Measurements from ENCODE around the gene HS1BP3. TPM values are rescaled to one million over a fixed set of nuclear protein-coding genes. Genes with fewer than 3 reads are reported as not detected.

Gene HS1BP3
- total and polyA plus RNA-seq, 2 of the 4 experiments (the other 2 are of a cell fraction) = 9.0 to 14.8 TPM

GRCh38 chr2:20597860-20598183 is 53.1 kb downstream of the HS1BP3 start:
- H4K8ac ChIP-seq (ENCODE audit: low read depth in 2 of 2, low read length in 2 of 2) = no peak overlapping the region
- intact Hi-C loops (cut with micrococcal nuclease) = no loop called here

More at GRCh38 chr2:20597860-20598183, 53.1 kb downstream of the HS1BP3 start:
- Histone ChIP-seq H3K9me3 (ENCODE audit: control insufficient read depth, insufficient read depth, low read length) (no peaks in the 10 kb centered on the region), H2AK5ac (ENCODE audit: low read depth, low read length) (peak overlapping the region; percentile 89), H3K79me1 (ENCODE audit: low read depth in 1 of 2, low read length in 2 of 2) (peaks cover 0 to 5% of the 10 kb centered on the region in 2 experiments; a peak in 1 of 4 replicates), H3K4me3 (ENCODE audit: insufficient read depth, low read depth, low read length) (no peak overlapping the region), H2AK9ac (replicated peaks; ENCODE audit: low read depth, low read length, poor library complexity) (no peak overlapping the region), H2BK120ac (ENCODE audit: low read depth, low read length) (peak overlapping the region; percentile 26; the same call in 1 of the 2 replicates), H3K14ac (replicated peaks; ENCODE audit: low read depth, low read length) (peak overlapping the region; percentile 42; the same call in 1 of the 2 replicates), H2BK5ac (ENCODE audit: low read depth, low read length, poor library complexity, severe bottlenecking) (no peak overlapping the region), H3K9me1 (ENCODE audit: insufficient read depth, low read length) (peaks cover 31% of the 10 kb centered on the region), H3K4me1 (ENCODE audit: control insufficient read depth, insufficient read depth, low read length) (peaks cover 30% of the 10 kb centered on the region), H3K56ac (ENCODE audit: extremely low read depth, insufficient read depth, low read length) (no peak overlapping the region), H4K20me1 (ENCODE audit: insufficient read depth, low read length) (no peaks in the 10 kb centered on the region), H3K18ac (ENCODE audit: low read depth, low read length) (no peak overlapping the region), H4K5ac (ENCODE audit: low read depth, low read length) (no peak overlapping the region; the same call in 1 of the 2 replicates), H3K27me3 (ENCODE audit: control insufficient read depth, insufficient read depth, low read length) (no peaks in the 10 kb centered on the region), H3K4ac (ENCODE audit: low read depth, low read length) (0 out of 2 replicates have a peak overlapping the region, but pooled peaks have one; percentile 5), H3K9ac (ENCODE audit: low read depth, low read length) (no peak overlapping the region), H4K91ac (ENCODE audit: insufficient read depth, low read depth, low read length) (peak overlapping the region; percentile 29; the same call in 1 of the 2 replicates), H3K27ac (ENCODE audit: insufficient read depth, low read length) (no peak overlapping the region), H3K36me3 (ENCODE audit: control insufficient read depth, insufficient read depth, low read length) (no peaks in the 10 kb centered on the region), H2BK15ac (ENCODE audit: low read depth, low read length) (peak overlapping the region; percentile 50; the same call in 1 of the 3 replicates), H3K23ac (ENCODE audit: low read depth, low read length) (no peak overlapping the region), H3K4me2 (ENCODE audit: low read depth, low read length) (no peak overlapping the region), H2AFZ (replicated peaks; ENCODE audit: low read length, poor library complexity) (peak overlapping the region; percentile 53), H2BK20ac (ENCODE audit: low read depth, low read length) (peak overlapping the region; percentile 44)
- dilution Hi-C loops (cut with HindIII; ENCODE audit: low sequenced_read_pairs, unreplicated experiment) (no loop called here), in situ Hi-C loops (cut with MboI; ENCODE audit: low sequenced_read_pairs) (no loop called here)
- ATAC-seq (ENCODE audit: low read depth) = no peak
- DNase-seq = no peak
- ChIA-PET POLR2A (ENCODE audit: unreplicated experiment) (no interaction called here), CTCF (interaction anchor here (1.5 kb wide), 1 partner anchor 20 kb away, joined by 3 read pairs; no protein-coding TSS in a partner anchor)
- no CpG with 5 or more reads among the region's 6 CpGs for WGBS, 2 experiments (ENCODE audit: extremely low coverage in 2 of 2, insufficient read length in 1 of 2)
- TF ChIP-seq MAFK (IDR thresholded peaks at IDR 0.05; ENCODE audit: low read depth, low read length) (no peak), FOS (IDR thresholded peaks at IDR 0.05; ENCODE audit: low read depth, low read length) (no peak), RCOR1 (IDR thresholded peaks at IDR 0.05; ENCODE audit: insufficient replicate concordance, low read length) (no peak), RAD21 (IDR thresholded peaks at IDR 0.05; ENCODE audit: low read length) (no peak), ELK1 (IDR thresholded peaks at IDR 0.05; ENCODE audit: borderline replicate concordance, low read depth, low read length) (no peak), BHLHE40 (IDR thresholded peaks at IDR 0.05; ENCODE audit: low read depth, low read length) (no peak), SMC3 (IDR thresholded peaks at IDR 0.05; ENCODE audit: low read depth, low read length) (no peak)
- BruUV-seq (replicated peaks) = no TSS peak
